ENCODE measurements around the gene ZNF10.

The ZNF10 gene

DNA sequence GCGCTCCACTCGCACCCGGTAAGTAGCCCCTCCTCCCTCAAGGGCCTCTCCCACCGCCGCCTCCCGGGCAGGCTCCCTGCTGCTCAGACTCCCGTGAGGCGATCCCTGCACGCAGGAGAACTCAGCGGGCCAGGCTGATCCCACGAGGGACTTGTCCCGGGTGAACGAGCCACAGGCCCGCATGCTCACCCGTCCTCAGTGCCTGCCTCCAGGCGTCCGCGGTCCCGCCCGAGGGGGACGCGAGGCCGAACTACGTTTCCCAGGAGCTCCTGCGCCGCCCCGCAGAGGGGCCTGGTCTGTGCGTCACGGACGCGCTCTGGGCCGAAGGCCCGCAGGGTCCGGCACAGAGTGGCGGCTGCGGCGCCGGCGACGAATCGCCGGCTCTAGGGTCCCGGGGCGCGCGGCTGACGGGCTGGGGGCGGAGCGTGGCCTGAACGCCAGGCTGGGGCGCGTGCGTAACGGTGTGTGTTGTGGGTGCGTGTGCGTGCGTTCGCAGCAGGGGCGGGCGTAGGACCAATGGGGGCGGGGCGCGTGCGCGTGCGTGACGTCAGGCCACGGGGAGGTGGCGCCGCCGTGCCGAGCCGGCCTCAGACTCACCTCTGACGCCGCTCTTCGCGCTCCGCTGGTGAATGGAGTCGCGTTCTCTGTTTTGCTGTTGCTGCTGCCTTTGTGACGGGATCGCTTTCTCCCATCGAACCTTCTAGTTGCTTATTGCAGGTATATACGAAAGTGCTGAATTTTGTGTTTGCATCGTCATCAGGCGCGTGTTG is at the start of gene ZNF10, which contains the start of gene ZNF891:
Gene ZNF10, plus strand, starts transcription at position 590 of the 770 bp plus-strand sequence. CDS start 13,866 bp downstream, outside the sequence.
Gene ZNF891, minus strand, starts transcription at position 237 of the 770 bp plus-strand sequence. CDS start 8,356 bp downstream, outside the sequence.
- peak; percentile 96 for DNase-seq

- DNase-seq, result no peak
Observed at GRCh38 chr12:133081159-133081780, 49.2 kb upstream of the ZNF10 start.

DNA sequence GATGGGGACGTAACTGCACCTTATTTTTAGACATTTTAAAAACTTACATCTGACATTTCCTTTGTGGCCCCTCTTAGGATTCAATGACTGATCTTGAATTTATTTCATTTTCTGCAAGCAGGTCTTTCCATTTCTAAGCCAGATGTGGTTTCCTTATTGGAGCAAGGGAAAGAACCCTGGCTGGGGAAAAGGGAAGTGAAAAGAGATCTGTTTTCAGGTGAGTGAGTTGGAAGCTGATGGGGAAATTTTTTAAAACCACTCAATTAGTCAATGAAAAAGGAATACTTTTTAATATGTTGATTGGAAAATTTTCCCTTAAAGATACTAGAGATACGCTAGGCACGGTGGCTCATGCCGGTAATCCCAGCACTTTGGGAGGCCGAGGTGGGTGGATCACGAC is 47.1 kb upstream of the ZNF10 start:
- DNase-seq, result no peak

DNA sequence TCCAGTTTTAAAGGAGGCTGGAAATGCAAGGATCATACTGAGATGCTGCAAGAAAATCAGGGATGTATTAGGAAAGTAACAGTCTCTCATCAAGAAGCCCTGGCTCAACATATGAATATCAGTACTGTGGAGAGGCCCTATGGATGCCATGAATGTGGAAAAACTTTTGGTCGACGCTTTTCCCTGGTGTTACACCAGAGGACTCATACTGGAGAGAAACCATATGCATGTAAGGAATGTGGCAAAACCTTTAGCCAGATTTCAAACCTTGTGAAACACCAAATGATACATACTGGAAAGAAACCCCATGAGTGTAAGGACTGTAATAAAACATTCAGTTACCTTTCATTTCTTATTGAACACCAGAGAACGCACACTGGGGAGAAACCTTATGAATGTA is 24.8 kb upstream of the ZNF10 start:
- DNase-seq, result no peak

DNA sequence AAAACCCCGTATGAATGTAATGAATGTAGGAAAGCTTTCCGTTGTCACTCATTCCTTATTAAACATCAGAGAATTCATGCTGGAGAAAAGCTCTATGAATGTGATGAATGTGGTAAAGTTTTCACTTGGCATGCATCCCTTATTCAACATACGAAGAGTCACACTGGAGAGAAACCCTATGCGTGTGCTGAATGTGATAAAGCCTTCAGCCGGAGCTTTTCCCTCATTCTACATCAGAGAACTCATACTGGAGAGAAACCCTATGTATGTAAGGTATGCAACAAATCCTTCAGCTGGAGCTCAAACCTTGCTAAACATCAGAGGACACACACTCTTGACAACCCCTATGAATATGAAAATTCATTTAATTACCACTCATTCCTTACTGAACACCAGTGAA is 24.2 kb upstream of the ZNF10 start:
- no peak for DNase-seq

- no peak for DNase-seq
Observed at GRCh38 chr12:133107121-133107520, 23.3 kb upstream of the ZNF10 start.

- no peak for DNase-seq
Observed at GRCh38 chr12:133108150-133108549, 22.3 kb upstream of the ZNF10 start.

GRCh38 chr12:133120385-133121191 is 9.8 kb upstream of the ZNF10 start:
- DNase-seq, result no peak

- DNase-seq, result no peak
Observed at GRCh38 chr12:133124674-133125073, 5.8 kb upstream of the ZNF10 start.

- no peak for DNase-seq
Observed at GRCh38 chr12:133129368-133130037, 924 bp upstream of the ZNF10 start.

DNA sequence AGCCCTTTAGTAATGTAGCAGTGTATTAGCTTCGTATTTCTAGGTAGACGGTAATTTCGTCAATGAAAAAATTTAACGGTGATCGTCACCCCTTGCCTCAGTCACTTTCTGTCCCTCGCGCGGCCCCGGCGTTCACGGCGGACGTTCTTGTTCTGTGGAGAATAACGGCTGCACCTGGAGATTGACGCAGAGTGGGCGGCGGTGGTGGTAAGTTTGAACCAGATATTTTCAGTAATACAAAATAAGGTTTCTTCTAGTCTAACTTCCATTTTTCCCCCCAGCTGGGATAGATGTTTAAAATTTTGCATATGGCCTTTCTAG is 341 bp downstream of the ZNF10 start:
- no peak for DNase-seq

- no peak for DNase-seq
Observed at GRCh38 chr12:133135747-133136146, 5.3 kb downstream of the ZNF10 start.

- DNase-seq, result no peak
Observed at GRCh38 chr12:133145981-133146380, 15.6 kb downstream of the ZNF10 start.

GRCh38 chr12:133156125-133156690 is 25.8 kb downstream of the ZNF10 start:
- no peak for DNase-seq

DNA sequence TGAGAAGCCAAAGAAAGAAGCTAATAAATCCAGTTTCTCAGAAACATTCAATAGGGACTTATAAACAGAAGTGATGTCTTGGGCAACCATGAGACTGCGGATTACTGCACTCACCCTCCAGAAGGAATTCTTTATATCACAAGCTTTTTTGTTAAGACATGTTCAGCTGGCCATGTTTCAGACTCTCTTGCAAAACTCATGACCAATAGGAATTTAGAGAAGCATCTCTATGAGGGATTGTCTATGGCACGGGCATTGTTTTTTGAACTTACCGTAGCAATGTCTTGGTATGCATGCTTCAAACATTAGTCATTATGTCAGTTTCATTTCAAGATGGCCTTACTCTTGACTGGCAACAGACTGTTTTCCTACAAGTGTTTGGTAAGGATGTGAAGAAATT is 35.3 kb downstream of the ZNF10 start:
- DNase-seq, result no peak

GRCh38 chr12:133172491-133172890 is 42.1 kb downstream of the ZNF10 start:
- DNase-seq, result no peak

- no peak for DNase-seq
Observed at GRCh38 chr12:133174901-133175300, 44.5 kb downstream of the ZNF10 start.

DNA sequence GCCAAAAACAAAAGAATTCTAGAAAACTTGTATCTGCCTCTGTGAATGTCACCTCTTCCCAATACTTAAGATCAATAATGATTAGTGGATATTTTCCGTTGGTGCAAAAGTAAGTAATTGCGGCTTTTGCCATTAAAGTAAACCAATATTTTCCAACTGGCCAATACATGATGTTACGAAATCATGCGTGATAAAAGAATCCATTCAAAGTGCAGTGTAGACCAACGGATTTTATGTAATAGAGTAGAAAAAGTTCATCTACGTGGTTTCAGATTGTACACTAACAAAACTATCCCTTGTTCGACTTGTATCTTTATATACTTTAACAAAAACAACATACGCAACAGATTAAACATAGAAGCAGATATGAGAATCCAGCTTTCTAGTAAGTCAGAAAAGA is 50.2 kb downstream of the ZNF10 start:
- no peak for DNase-seq

- peak; percentile 90 for DNase-seq
Observed at GRCh38 chr12:133181238-133181959, 51.0 kb downstream of the ZNF10 start, which contains the start of gene ZNF268. ZNF268 (plus strand) TSS chr12:133181495; CDS start chr12:133181998, 503 bp downstream.

GRCh38 chr12:133190176-133190575 is 59.7 kb downstream of the ZNF10 start:
- no peak for DNase-seq

DNA sequence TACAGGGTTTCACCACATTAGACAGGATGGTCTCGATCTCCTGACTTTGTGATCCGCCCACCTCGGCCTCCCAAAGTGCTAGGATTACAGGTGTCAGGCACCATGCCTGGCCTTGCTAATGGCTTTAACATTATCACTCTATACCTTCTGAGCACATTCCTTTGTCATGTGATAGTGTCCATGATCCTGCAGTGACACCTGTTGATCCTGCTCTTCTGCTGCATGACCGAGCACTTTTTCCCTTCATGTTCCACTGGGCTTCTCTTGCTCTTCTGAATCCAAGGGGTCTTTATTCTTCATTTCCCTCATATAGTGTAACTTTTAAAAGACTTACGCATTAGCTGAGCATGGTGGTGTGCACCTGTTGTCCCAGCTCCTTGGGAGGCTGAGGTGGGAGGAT is 62.4 kb downstream of the ZNF10 start:
- no peak for DNase-seq

- no peak for DNase-seq
Observed at GRCh38 chr12:133201888-133202287, 71.5 kb downstream of the ZNF10 start.

Data from CD4-positive, alpha-beta T cell treated with Interleukin-15 for 1 hour (primary cell).